ENCODE data around the gene ABCB8. TPM values are rescaled to one million over a fixed set of nuclear protein-coding genes. Genes with fewer than 3 reads are reported as not detected.

The ABCB8 gene
- total and polyA plus RNA-seq, 9 of the 15 experiments (the other 6 are each of a cell fraction or from before 2014, with no cell fraction given) = 7.6 to 106 (median 36.3) TPM

DNA sequence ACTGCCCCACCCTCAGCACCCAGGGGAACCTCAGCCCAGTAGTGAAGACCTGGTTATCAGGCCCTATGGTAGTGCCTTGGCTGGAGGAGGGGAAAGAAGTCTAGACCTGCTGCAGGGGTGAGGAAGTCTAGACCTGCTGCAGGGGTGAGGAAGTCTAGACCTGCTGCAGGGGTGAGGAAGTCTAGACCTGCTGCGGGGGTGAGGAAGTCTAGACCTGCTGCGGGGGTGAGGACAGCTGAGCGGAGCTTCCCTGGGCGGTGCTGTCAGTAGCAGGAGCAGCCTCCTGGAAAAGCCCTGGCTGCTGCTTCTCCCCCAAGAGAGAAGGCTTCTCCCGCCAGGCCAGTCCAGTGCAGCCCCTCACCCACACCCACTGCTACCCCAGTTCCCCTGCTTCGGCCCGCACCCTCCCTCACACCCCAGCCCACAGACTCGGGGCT lies 31.2 kb upstream of the ABCB8 start:
- Histone ChIP-seq H3K9me1 (ENCODE audit: control insufficient read depth, insufficient read depth, low read length) (no peaks in the 10 kb centered on the region), H3K36me3 (ENCODE audit: control insufficient read depth, insufficient read depth, low read length) (no peaks in the 10 kb centered on the region), H3K9ac (ENCODE audit: insufficient read depth in 1 of 2, low read depth in 2 of 2, low read length in 2 of 2) (peak overlapping the region; percentile 38 to 87; a peak in 2 of 4 replicates), H3K4me1 (replicated peaks in 1 of 2; ENCODE audit: control insufficient read depth in 2 of 2, insufficient read depth in 2 of 2, low read length in 2 of 2) (peaks cover 49 to 76% of the 10 kb centered on the region in 2 experiments), H3K27me3 (ENCODE audit: control insufficient read depth in 2 of 2, insufficient read depth in 2 of 2, low read length in 2 of 2) (no peaks in the 10 kb centered on the region), H3K9me3 (replicated peaks; ENCODE audit: control insufficient read depth, insufficient read depth, low read depth, low read length) (no peaks in the 10 kb centered on the region), H4K20me1 (replicated peaks; ENCODE audit: control insufficient read depth, insufficient read depth, low read length) (peaks cover 5% of the 10 kb centered on the region; the same call in 1 of the 2 replicates), H3K4me3 (no peak overlapping the region), H2AFZ (ENCODE audit: low read depth, low read length) (peak overlapping the region; percentile 98), H3K4me2 (ENCODE audit: insufficient read depth, low read length) (peak overlapping the region; percentile 46), H3K79me2 (ENCODE audit: control insufficient read depth, insufficient read depth, low read length) (no peaks in the 10 kb centered on the region), H3K27ac (ENCODE audit: extremely low read depth, low read depth, low read length) (peak overlapping the region; percentile 44; the same call in 1 of the 3 replicates)
- in situ Hi-C loops (cut with MboI) (no loop called here), intact Hi-C loops (cut with micrococcal nuclease) (loop anchor here (10.0 kb wide), 1 partner anchor 682 kb away; no protein-coding TSS in a partner anchor)
- no TSS peak for BruUV-seq (replicated peaks)
- DNase-seq (ENCODE audit: extremely low read depth in 1 of 4, low spot score in 3 of 4) = peak in 3 of 4 experiments; percentile 61 to 67 (median 62)
- POLR2A ChIA-PET = interaction anchor here (0.6 to 2.2 kb wide), 4 partner anchors 10 to 1122 kb away, joined by 3 to 17 read pairs (median 4); no protein-coding TSS in a partner anchor
- peak; percentile 70 for FAIRE-seq
- CTCF ChIA-PET (ENCODE audit: low intra/inter-chr PET ratio) = interaction anchor here (0.6 to 0.7 kb wide), 2 partner anchors 9 to 307 kb away, joined by 3 to 4 read pairs; no protein-coding TSS in a partner anchor
- ATAC-seq = peak; percentile 7
- 56% methylated on average over 7 of the region's 8 CpGs for WGBS (ENCODE audit: insufficient coverage, low coverage, missing lambda C conversion rate)
- TF ChIP-seq CC2D1A (IDR thresholded peaks at IDR 0.05) (0 out of 2 replicates have a peak, but pooled peaks have one; percentile 8), ASH1L (IDR thresholded peaks at IDR 0.05; ENCODE audit: borderline replicate concordance, low read depth, partially characterized antibody) (no peak), HNRNPL (IDR thresholded peaks at IDR 0.05; ENCODE audit: low read depth, low read length) (no peak), HCFC1 (IDR thresholded peaks at IDR 0.05; ENCODE audit: low read depth, low read length) (no peak), HNRNPUL1 (IDR thresholded peaks at IDR 0.05; ENCODE audit: low read length) (no peak), KLF1 (tag; IDR thresholded peaks at IDR 0.05) (no peak), FOXK2 (conservative IDR thresholded peaks at IDR 0.05 in 1 of 2, IDR thresholded peaks at IDR 0.05 in 1 of 2; ENCODE audit: low read depth in 2 of 2) (no peak), TOE1 (IDR thresholded peaks at IDR 0.05; ENCODE audit: borderline replicate concordance) (0 out of 2 replicates have a peak, but pooled peaks have one; percentile 50), TOE1 (CRISPR knock-in tag; IDR thresholded peaks at IDR 0.05; ENCODE audit: borderline replicate concordance, low read depth) (no peak), BHLHE40 (IDR thresholded peaks at IDR 0.05; ENCODE audit: low read length) (no peak), TEAD4 (IDR thresholded peaks at IDR 0.05; ENCODE audit: low read length) (no peak), TEAD4 (CRISPR knock-in tag; IDR thresholded peaks at IDR 0.05; ENCODE audit: borderline replicate concordance) (no peak), ZNF354B (CRISPR knock-in tag; IDR thresholded peaks at IDR 0.05) (no peak), NFRKB (IDR thresholded peaks at IDR 0.05; ENCODE audit: low read depth) (no peak), ZBTB7A (IDR thresholded peaks at IDR 0.05; ENCODE audit: borderline replicate concordance, control insufficient read depth, low read depth, low read length) (peak; percentile 6; the same call in 1 of the 2 replicates), NUFIP1 (IDR thresholded peaks at IDR 0.05; ENCODE audit: partially characterized antibody) (no peak), KDM1A (IDR thresholded peaks at IDR 0.05) (peak in 1 of 2 experiments; percentile 68; a peak in 2 of 4 replicates), MEF2D (tag; conservative IDR thresholded peaks at IDR 0.05; ENCODE audit: low read depth) (no peak), HNRNPH1 (optimal IDR thresholded peaks at IDR 0.05; ENCODE audit: low read depth, low read length) (no peak), MAFF (IDR thresholded peaks at IDR 0.05; ENCODE audit: low read length) (no peak)
- TF ChIP-seq, protein P1, sequence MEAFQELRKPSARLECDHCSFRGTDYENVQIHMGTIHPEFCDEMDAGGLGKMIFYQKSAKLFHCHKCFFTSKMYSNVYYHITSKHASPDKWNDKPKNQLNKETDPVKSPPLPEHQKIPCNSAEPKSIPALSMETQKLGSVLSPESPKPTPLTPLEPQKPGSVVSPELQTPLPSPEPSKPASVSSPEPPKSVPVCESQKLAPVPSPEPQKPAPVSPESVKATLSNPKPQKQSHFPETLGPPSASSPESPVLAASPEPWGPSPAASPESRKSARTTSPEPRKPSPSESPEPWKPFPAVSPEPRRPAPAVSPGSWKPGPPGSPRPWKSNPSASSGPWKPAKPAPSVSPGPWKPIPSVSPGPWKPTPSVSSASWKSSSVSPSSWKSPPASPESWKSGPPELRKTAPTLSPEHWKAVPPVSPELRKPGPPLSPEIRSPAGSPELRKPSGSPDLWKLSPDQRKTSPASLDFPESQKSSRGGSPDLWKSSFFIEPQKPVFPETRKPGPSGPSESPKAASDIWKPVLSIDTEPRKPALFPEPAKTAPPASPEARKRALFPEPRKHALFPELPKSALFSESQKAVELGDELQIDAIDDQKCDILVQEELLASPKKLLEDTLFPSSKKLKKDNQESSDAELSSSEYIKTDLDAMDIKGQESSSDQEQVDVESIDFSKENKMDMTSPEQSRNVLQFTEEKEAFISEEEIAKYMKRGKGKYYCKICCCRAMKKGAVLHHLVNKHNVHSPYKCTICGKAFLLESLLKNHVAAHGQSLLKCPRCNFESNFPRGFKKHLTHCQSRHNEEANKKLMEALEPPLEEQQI (IDR thresholded peaks at IDR 0.05) = no peak
- TF ChIP-seq, protein P2, sequence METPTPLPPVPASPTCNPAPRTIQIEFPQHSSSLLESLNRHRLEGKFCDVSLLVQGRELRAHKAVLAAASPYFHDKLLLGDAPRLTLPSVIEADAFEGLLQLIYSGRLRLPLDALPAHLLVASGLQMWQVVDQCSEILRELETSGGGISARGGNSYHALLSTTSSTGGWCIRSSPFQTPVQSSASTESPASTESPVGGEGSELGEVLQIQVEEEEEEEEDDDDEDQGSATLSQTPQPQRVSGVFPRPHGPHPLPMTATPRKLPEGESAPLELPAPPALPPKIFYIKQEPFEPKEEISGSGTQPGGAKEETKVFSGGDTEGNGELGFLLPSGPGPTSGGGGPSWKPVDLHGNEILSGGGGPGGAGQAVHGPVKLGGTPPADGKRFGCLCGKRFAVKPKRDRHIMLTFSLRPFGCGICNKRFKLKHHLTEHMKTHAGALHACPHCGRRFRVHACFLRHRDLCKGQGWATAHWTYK (CRISPR knock-in tag; IDR thresholded peaks at IDR 0.05) = peak; percentile 11; the same call in 1 of the 2 replicates

Data from K562 (cell line).